ENCODE data around the gene CELSR2.

The CELSR2 gene

DNA sequence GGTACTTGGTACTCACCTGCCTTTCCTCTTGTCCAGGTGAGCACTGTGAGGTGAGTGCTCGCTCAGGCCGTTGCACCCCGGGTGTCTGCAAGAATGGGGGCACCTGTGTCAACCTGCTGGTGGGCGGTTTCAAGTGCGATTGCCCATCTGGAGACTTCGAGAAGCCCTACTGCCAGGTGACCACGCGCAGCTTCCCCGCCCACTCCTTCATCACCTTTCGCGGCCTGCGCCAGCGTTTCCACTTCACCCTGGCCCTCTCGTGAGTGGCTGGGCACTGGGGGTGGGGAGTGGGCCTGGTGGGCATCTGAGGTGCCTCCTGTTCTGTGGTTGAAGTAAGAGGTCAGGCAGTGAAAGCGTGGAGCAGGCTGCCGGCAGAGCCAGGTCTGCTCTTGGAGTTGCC lies 11.7 kb downstream of the CELSR2 start:
- no peak for FAIRE-seq
- DNase-seq (ENCODE audit: insufficient read length), result no peak
- TF ChIP-seq POLR2AphosphoS5 (IDR thresholded peaks at IDR 0.05; ENCODE audit: low read depth, low read length) (no peak), POLR2A (IDR thresholded peaks at IDR 0.05; ENCODE audit: low read depth, low read length) (no peak), TAF1 (IDR thresholded peaks at IDR 0.05; ENCODE audit: borderline replicate concordance, low read depth, low read length) (no peak)

- TF ChIP-seq TAF1 (IDR thresholded peaks at IDR 0.05; ENCODE audit: borderline replicate concordance, low read depth, low read length) (no peak), POLR2AphosphoS5 (IDR thresholded peaks at IDR 0.05; ENCODE audit: low read depth, low read length) (no peak), POLR2A (IDR thresholded peaks at IDR 0.05; ENCODE audit: low read depth, low read length) (no peak)
- FAIRE-seq (no peak), DNase-seq (ENCODE audit: insufficient read length) (no peak)
Observed at GRCh38 chr1:109261578-109261977, 12.2 kb downstream of the CELSR2 start.

GRCh38 chr1:109262231-109263055 lies 13.1 kb downstream of the CELSR2 start:
- no peak for DNase-seq (ENCODE audit: insufficient read length)
- no peak for FAIRE-seq
- TF ChIP-seq TAF1 (IDR thresholded peaks at IDR 0.05; ENCODE audit: borderline replicate concordance, low read depth, low read length) (no peak), POLR2AphosphoS5 (IDR thresholded peaks at IDR 0.05; ENCODE audit: low read depth, low read length) (no peak), POLR2A (IDR thresholded peaks at IDR 0.05; ENCODE audit: low read depth, low read length) (no peak)

GRCh38 chr1:109263234-109263596 lies 13.9 kb downstream of the CELSR2 start:
- no peak for FAIRE-seq
- TF ChIP-seq POLR2AphosphoS5 (IDR thresholded peaks at IDR 0.05; ENCODE audit: low read depth, low read length) (no peak), POLR2A (IDR thresholded peaks at IDR 0.05; ENCODE audit: low read depth, low read length) (no peak), TAF1 (IDR thresholded peaks at IDR 0.05; ENCODE audit: borderline replicate concordance, low read depth, low read length) (no peak)
- DNase-seq (ENCODE audit: insufficient read length), result no peak

DNA sequence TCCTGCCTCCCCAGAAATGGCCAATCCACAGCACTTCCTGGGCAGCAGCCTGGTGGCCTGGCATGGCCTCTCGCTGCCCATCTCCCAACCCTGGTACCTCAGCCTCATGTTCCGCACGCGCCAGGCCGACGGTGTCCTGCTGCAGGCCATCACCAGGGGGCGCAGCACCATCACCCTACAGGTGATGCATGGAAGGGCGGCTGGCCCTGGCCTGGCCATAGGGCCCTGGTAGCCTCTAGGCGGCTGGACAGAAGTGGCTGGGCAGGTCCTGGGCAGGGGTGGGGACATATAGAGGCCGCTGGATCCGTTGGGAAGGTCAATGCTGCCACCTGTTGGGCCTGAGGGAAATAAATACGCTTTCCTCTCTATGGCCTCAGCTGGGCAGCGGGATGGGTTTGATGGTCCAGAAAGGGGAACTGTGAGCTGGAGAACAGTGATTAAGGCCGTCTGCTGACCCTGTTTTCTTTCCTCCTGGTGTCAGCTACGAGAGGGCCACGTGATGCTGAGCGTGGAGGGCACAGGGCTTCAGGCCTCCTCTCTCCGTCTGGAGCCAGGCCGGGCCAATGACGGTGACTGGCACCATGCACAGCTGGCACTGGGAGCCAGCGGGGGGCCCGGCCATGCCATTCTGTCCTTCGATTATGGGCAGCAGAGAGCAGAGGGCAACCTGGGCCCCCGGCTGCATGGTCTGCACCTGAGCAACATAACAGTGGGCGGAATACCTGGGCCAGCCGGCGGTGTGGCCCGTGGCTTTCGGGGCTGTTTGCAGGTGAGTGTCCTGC lies 14.4 kb downstream of the CELSR2 start:
- peak; percentile 81 for DNase-seq (ENCODE audit: insufficient read length)
- peak; percentile 86 for FAIRE-seq
- TF ChIP-seq POLR2A (IDR thresholded peaks at IDR 0.05; ENCODE audit: low read depth, low read length) (no peak), TAF1 (IDR thresholded peaks at IDR 0.05; ENCODE audit: borderline replicate concordance, low read depth, low read length) (no peak), POLR2AphosphoS5 (IDR thresholded peaks at IDR 0.05; ENCODE audit: low read depth, low read length) (no peak)

DNA sequence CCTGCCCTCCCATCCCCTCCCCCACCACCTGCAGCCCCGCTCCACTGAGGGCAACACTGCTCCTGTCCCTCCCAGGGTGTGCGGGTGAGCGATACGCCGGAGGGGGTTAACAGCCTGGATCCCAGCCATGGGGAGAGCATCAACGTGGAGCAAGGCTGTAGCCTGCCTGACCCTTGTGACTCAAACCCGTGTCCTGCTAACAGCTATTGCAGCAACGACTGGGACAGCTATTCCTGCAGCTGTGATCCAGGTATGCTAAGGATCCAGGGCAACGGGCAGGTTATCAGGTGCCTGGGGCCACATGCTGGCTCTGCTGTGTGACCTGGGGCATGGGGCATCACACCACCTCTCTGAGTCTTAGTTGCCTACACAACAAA lies 15.0 kb downstream of the CELSR2 start:
- FAIRE-seq (no peak), DNase-seq (ENCODE audit: insufficient read length) (no peak)
- TF ChIP-seq POLR2AphosphoS5 (IDR thresholded peaks at IDR 0.05; ENCODE audit: low read depth, low read length) (no peak), TAF1 (IDR thresholded peaks at IDR 0.05; ENCODE audit: borderline replicate concordance, low read depth, low read length) (no peak), POLR2A (IDR thresholded peaks at IDR 0.05; ENCODE audit: low read depth, low read length) (no peak)

GRCh38 chr1:109265016-109265415 lies 15.7 kb downstream of the CELSR2 start:
- DNase-seq (ENCODE audit: insufficient read length), result no peak
- TF ChIP-seq TAF1 (IDR thresholded peaks at IDR 0.05; ENCODE audit: borderline replicate concordance, low read depth, low read length) (no peak), POLR2AphosphoS5 (IDR thresholded peaks at IDR 0.05; ENCODE audit: low read depth, low read length) (no peak), POLR2A (IDR thresholded peaks at IDR 0.05; ENCODE audit: low read depth, low read length) (no peak)

GRCh38 chr1:109265741-109266330 lies 16.5 kb downstream of the CELSR2 start:
- TF ChIP-seq TAF1 (IDR thresholded peaks at IDR 0.05; ENCODE audit: borderline replicate concordance, low read depth, low read length) (no peak), POLR2AphosphoS5 (IDR thresholded peaks at IDR 0.05; ENCODE audit: low read depth, low read length) (no peak), POLR2A (IDR thresholded peaks at IDR 0.05; ENCODE audit: low read depth, low read length) (no peak)
- no peak for FAIRE-seq
- no peak for DNase-seq (ENCODE audit: insufficient read length)

More at GRCh38 chr1:109265016-109265415, 15.7 kb downstream of the CELSR2 start:
- no peak for FAIRE-seq

GRCh38 chr1:109266965-109267364 lies 17.6 kb downstream of the CELSR2 start:
- no peak for FAIRE-seq
- TF ChIP-seq TAF1 (IDR thresholded peaks at IDR 0.05; ENCODE audit: borderline replicate concordance, low read depth, low read length), result no peak
- TF ChIP-seq POLR2AphosphoS5 (IDR thresholded peaks at IDR 0.05; ENCODE audit: low read depth, low read length), result no peak
- TF ChIP-seq POLR2A (IDR thresholded peaks at IDR 0.05; ENCODE audit: low read depth, low read length), result no peak
- DNase-seq (ENCODE audit: insufficient read length), result no peak

GRCh38 chr1:109267743-109268300 lies 18.5 kb downstream of the CELSR2 start:
- TF ChIP-seq TAF1 (IDR thresholded peaks at IDR 0.05; ENCODE audit: borderline replicate concordance, low read depth, low read length) (no peak), POLR2AphosphoS5 (IDR thresholded peaks at IDR 0.05; ENCODE audit: low read depth, low read length) (no peak), POLR2A (IDR thresholded peaks at IDR 0.05; ENCODE audit: low read depth, low read length) (no peak)
- FAIRE-seq, result no peak

More at GRCh38 chr1:109267743-109268300, 18.5 kb downstream of the CELSR2 start:
- DNase-seq (ENCODE audit: insufficient read length), result no peak
